NCI-H82 treated with DMSO at 0.1 percent for 48 hours (cell line): ENCODE results near the gene CELF2.

ENCODE experiments used
- DNase-seq: peaks from one replicate; lab custom pipeline; 2025; ENCODE audit not compliant: unreplicated experiment; lab: John Stamatoyannopoulos, UW

Gene CELF2

GRCh38 chr10:11242443-11243387 lies 225.0 kb downstream of the CELF2 start:
- no peak for DNase-seq

GRCh38 chr10:11243425-11244222 lies 226.0 kb downstream of the CELF2 start:
- no peak for DNase-seq

GRCh38 chr10:11245095-11245479 lies 227.4 kb downstream of the CELF2 start:
- DNase-seq = no peak

- DNase-seq = no peak
Measured at GRCh38 chr10:11245510-11245909, 227.8 kb downstream of the CELF2 start.

- no peak for DNase-seq
Measured at GRCh38 chr10:11245981-11246590, 228.4 kb downstream of the CELF2 start.

- DNase-seq = no peak
Measured at GRCh38 chr10:11246752-11247467, 229.2 kb downstream of the CELF2 start.

- DNase-seq = no peak
Measured at GRCh38 chr10:11249152-11249807, 231.6 kb downstream of the CELF2 start.

GRCh38 chr10:11249808-11250195 lies 232.1 kb downstream of the CELF2 start:
- DNase-seq = no peak

GRCh38 chr10:11250304-11250703 lies 232.6 kb downstream of the CELF2 start:
- no peak for DNase-seq

- no peak for DNase-seq
Measured at GRCh38 chr10:11252887-11253286, 235.2 kb downstream of the CELF2 start.

GRCh38 chr10:11253385-11254002 lies 235.8 kb downstream of the CELF2 start:
- no peak for DNase-seq

- DNase-seq = no peak
Measured at GRCh38 chr10:11255156-11255555, 237.5 kb downstream of the CELF2 start.

- no peak for DNase-seq
Measured at GRCh38 chr10:11255796-11256444, 238.2 kb downstream of the CELF2 start.

- DNase-seq = no peak
Measured at GRCh38 chr10:11256896-11257295, 239.2 kb downstream of the CELF2 start.

GRCh38 chr10:11257440-11258090 lies 239.9 kb downstream of the CELF2 start:
- DNase-seq = no peak

- no peak for DNase-seq
Measured at GRCh38 chr10:11260170-11260569, 242.5 kb downstream of the CELF2 start.

- DNase-seq = no peak
Measured at GRCh38 chr10:11261143-11261542, 243.5 kb downstream of the CELF2 start.

- DNase-seq = no peak
Measured at GRCh38 chr10:11261687-11262493, 244.2 kb downstream of the CELF2 start.
